IMR-90 (cell line): ENCODE measurements around the gene ARMC9. TPM values are rescaled to one million over a fixed set of nuclear protein-coding genes. Genes with fewer than 3 reads are reported as not detected.

Experiments
- ATAC-seq: fragments of 200-7000 bp; cut with Tn5 transposase; 2 replicates; pipeline ENCODE4 v1.9.1; 2020; ENCODE audit warnings: low read depth, mild to moderate bottlenecking, moderate library complexity
- BruUV-seq: library from RNA; stranded (reverse); fragments of 400-500 nt; replicated peaks from 2 replicates; lab custom pipeline; 2021; lab: Mats Ljungman, UMichigan
- CTCF ChIA-PET: fragments of 300-600 bp; formaldehyde crosslinking; extraction: SDS; loops from one replicate; lab custom pipeline; 2021; ENCODE audit warnings: antibody characterized with exemption; lab: Yijun Ruan, JAX
- POLR2A ChIA-PET: fragments of 300-600 bp; sonication (Branson Sonifier 250); formaldehyde crosslinking; loops from one replicate; lab custom pipeline; 2022; ENCODE audit warnings: antibody characterized with exemption; ENCODE audit not compliant: unreplicated experiment; lab: Charles Lee
- DNase-seq: peaks from one replicate; pipeline ENCODE4 v3.0.0; 2013
- H2AFZ ChIP-seq: replicated peaks from 2 replicates; pipeline ENCODE3; 2013; ENCODE audit warnings: low read length, mild to moderate bottlenecking; ENCODE audit not compliant: poor library complexity
- H2AK5ac ChIP-seq: 2 replicates; pipeline ENCODE4 v1.6.1; 2013; ENCODE audit warnings: low read depth, low read length, inconsistent platforms
- H2AK9ac ChIP-seq: replicated peaks from 2 replicates; pipeline ENCODE3; 2013; ENCODE audit warnings: mild to moderate bottlenecking, low read depth, low read length, moderate library complexity; ENCODE audit not compliant: poor library complexity
- H2BK120ac ChIP-seq: 2 replicates; pipeline ENCODE4 v1.6.1; 2013; ENCODE audit warnings: low read depth, low read length, inconsistent platforms
- H2BK15ac ChIP-seq: 3 replicates; pipeline ENCODE4 v1.6.1; 2013; ENCODE audit warnings: low read depth, low read length, inconsistent platforms
- H2BK20ac ChIP-seq: 2 replicates; pipeline ENCODE4 v1.6.1; 2013; ENCODE audit warnings: low read depth, mild to moderate bottlenecking, inconsistent platforms, low read length, moderate library complexity
- H2BK5ac ChIP-seq: 2 replicates; pipeline ENCODE4 v1.6.1; 2013; ENCODE audit warnings: mild to moderate bottlenecking, low read depth, low read length, inconsistent platforms; ENCODE audit not compliant: poor library complexity, severe bottlenecking
- H3K14ac ChIP-seq: replicated peaks from 2 replicates; pipeline ENCODE4 v1.6.1; 2013; ENCODE audit warnings: low read depth, low read length, inconsistent platforms
- H3K18ac ChIP-seq: 2 replicates; pipeline ENCODE4 v1.6.1; 2013; ENCODE audit warnings: low read depth, low read length, control low read depth
- H3K23ac ChIP-seq: 2 replicates; pipeline ENCODE4 v1.6.1; 2013; ENCODE audit warnings: low read depth, low read length, inconsistent platforms
- H3K27ac ChIP-seq: 2 replicates; pipeline ENCODE4 v1.5.1; 2013; ENCODE audit warnings: mild to moderate bottlenecking, control low read depth, low read length; ENCODE audit not compliant: insufficient read depth
- H3K27me3 ChIP-seq: 2 replicates; pipeline ENCODE4 v1.6.1; 2013; ENCODE audit warnings: low read length; ENCODE audit not compliant: control insufficient read depth, insufficient read depth
- H3K36me3 ChIP-seq: 2 replicates; pipeline ENCODE4 v1.6.1; 2013; ENCODE audit warnings: low read length, mixed read lengths; ENCODE audit not compliant: control insufficient read depth, insufficient read depth
- H3K4ac ChIP-seq: 2 replicates; pipeline ENCODE4 v1.6.1; 2013; ENCODE audit warnings: low read depth, low read length, inconsistent platforms
- H3K4me1 ChIP-seq: 2 replicates; pipeline ENCODE4 v1.6.1; 2013; ENCODE audit warnings: low read length, mixed read lengths; ENCODE audit not compliant: control insufficient read depth, insufficient read depth
- H3K4me2 ChIP-seq: 2 replicates; pipeline ENCODE4 v1.6.1; 2013; ENCODE audit warnings: low read depth, mild to moderate bottlenecking, control low read depth, low read length, moderate library complexity
- H3K4me3 ChIP-seq: 2 replicates; pipeline ENCODE4 v1.5.1; 2013; ENCODE audit warnings: low read depth, mild to moderate bottlenecking, control low read depth, low read length, moderate library complexity; ENCODE audit not compliant: insufficient read depth
- H3K56ac ChIP-seq: 2 replicates; pipeline ENCODE4 v1.6.1; 2013; ENCODE audit warnings: low read length, inconsistent platforms; ENCODE audit not compliant: insufficient read depth; ENCODE audit errors: extremely low read depth
- H3K79me1 ChIP-seq, 2 experiments: 2 replicates each; pipeline ENCODE4 v1.6.1; 2013; ENCODE audit warnings: low read length in 2 of 2, inconsistent platforms in 1 of 2, low read depth in 1 of 2
- H3K9ac ChIP-seq: 2 replicates; pipeline ENCODE4 v1.6.1; 2013; ENCODE audit warnings: low read depth, low read length, control low read depth
- H3K9me1 ChIP-seq: 2 replicates; pipeline ENCODE4 v1.6.1; 2013; ENCODE audit warnings: low read length, inconsistent platforms; ENCODE audit not compliant: insufficient read depth
- H3K9me3 ChIP-seq: 2 replicates; pipeline ENCODE4 v1.6.1; 2013; ENCODE audit warnings: low read length; ENCODE audit not compliant: control insufficient read depth, insufficient read depth
- H4K20me1 ChIP-seq: 2 replicates; pipeline ENCODE4 v1.6.1; 2013; ENCODE audit warnings: low read length, inconsistent platforms; ENCODE audit not compliant: insufficient read depth
- H4K5ac ChIP-seq: 2 replicates; pipeline ENCODE4 v1.6.1; 2013; ENCODE audit warnings: mild to moderate bottlenecking, low read depth, low read length, control low read depth
- H4K8ac ChIP-seq, 2 experiments: 2 replicates each; pipeline ENCODE4 v1.6.1; 2013; ENCODE audit warnings: low read depth in 2 of 2, low read length in 2 of 2, control low read depth in 1 of 2, inconsistent platforms in 1 of 2
- H4K91ac ChIP-seq: 2 replicates; pipeline ENCODE4 v1.6.1; 2013; ENCODE audit warnings: low read depth, low read length, inconsistent platforms; ENCODE audit not compliant: insufficient read depth
- CEBPB ChIP-seq: IDR thresholded peaks from 2 replicates; pipeline ENCODE4 v1.6.1; 2012; ENCODE audit warnings: low read depth, low read length, improper control_type of control experiment
- MAZ ChIP-seq: IDR thresholded peaks from 2 replicates; pipeline ENCODE4 v1.6.1; 2012; ENCODE audit warnings: low read depth, mild to moderate bottlenecking, low read length, improper control_type of control experiment, moderate library complexity, borderline replicate concordance
- WGBS, 2 experiments: methylation state at CpG; one replicate each; pipeline versions ENCODE4 v1.1.5 to v1.1.7; 2013; ENCODE audit warnings: missing lambda C conversion rate in 2 of 2; ENCODE audit not compliant: insufficient read length in 1 of 2; ENCODE audit errors: extremely low coverage in 2 of 2; 5-methylcytosine and 5-hydroxymethylcytosine counted together
- dilution Hi-C: fragments of 300-500 bp; cut with HindIII; formaldehyde crosslinking; loops from one replicate; pipeline ENCODE4 v1.14.3; 2018; ENCODE audit warnings: low sequenced_read_pairs; ENCODE audit not compliant: unreplicated experiment
- in situ Hi-C: fragments of 300-500 bp; cut with MboI; formaldehyde crosslinking; loops from 3 replicates; pipeline ENCODE4 v1.14.3; 2019; ENCODE audit warnings: low sequenced_read_pairs, inconsistent platforms, mixed read lengths
- intact Hi-C: fragments of 100-400 bp; cut with micrococcal nuclease; formaldehyde crosslinking; loops from 2 replicates; pipeline ENCODE4 v1.10.0; 2022
- polyA plus RNA-seq, 3 experiments: library from polyadenylated mRNA; depleted of rRNA; stranded (reverse); fragments of >200 nt; gene quantifications; 2 replicates each; pipeline ENCODE4 v1.2.3, GENCODE V29; 2012; ENCODE audit warnings: low replicate concordance in 1 of 3
- total RNA-seq: library from RNA; depleted of rRNA; stranded (reverse); fragments of >200 nt; gene quantifications from 2 replicates; pipeline ENCODE4 v1.2.3, GENCODE V29; 2012

Gene ARMC9
- total and polyA plus RNA-seq, 2 of the 4 experiments (the other 2 are of a cell fraction) = 36.0 to 46.6 TPM

GRCh38 chr2:231245249-231246094, 47.0 kb downstream of the ARMC9 start:
- no peak overlapping the region for H4K91ac ChIP-seq
- H3K79me1 ChIP-seq = peaks cover 3 to 10% of the 10 kb centered on the region in 2 experiments; a peak in 3 of 4 replicates
- peaks cover 34% of the 10 kb centered on the region for H3K36me3 ChIP-seq
- in situ Hi-C loops (no loop called here), intact Hi-C loops (no loop called here), dilution Hi-C loops (no loop called here)
- H4K8ac ChIP-seq = no peak overlapping the region
- no peaks in the 10 kb centered on the region for H4K20me1 ChIP-seq
- no peak for ATAC-seq
- no peak overlapping the region for H3K4me3 ChIP-seq
- no peaks in the 10 kb centered on the region for H3K9me3 ChIP-seq
- CTCF ChIA-PET = interaction anchor here (0.5 kb wide), 1 partner anchor 82 kb away, joined by 3 read pairs; no protein-coding TSS in a partner anchor
- H3K4me2 ChIP-seq = no peak overlapping the region
- H3K14ac ChIP-seq = no peak overlapping the region; the same call in 1 of the 2 replicates
- H2BK15ac ChIP-seq = no peak overlapping the region
- DNase-seq = no peak
- H2AK5ac ChIP-seq = no peak overlapping the region
- no peaks in the 10 kb centered on the region for H3K27me3 ChIP-seq
- H3K23ac ChIP-seq = no peak overlapping the region
- TF ChIP-seq CEBPB (peak; percentile 66), MAZ (no peak)
- no peak overlapping the region for H2AK9ac ChIP-seq
- no TSS peak for BruUV-seq
- H3K9ac ChIP-seq = no peak overlapping the region
- H3K4ac ChIP-seq = no peak overlapping the region
- no peak overlapping the region for H2AFZ ChIP-seq
- POLR2A ChIA-PET = no interaction called here
- no peaks in the 10 kb centered on the region for H3K4me1 ChIP-seq
- H3K9me1 ChIP-seq = peaks cover 11% of the 10 kb centered on the region; the same call in 1 of the 2 replicates
- no peak overlapping the region for H2BK5ac ChIP-seq
- WGBS, 2 experiments = 88% methylated on average over 5 of the region's 14 CpGs; no CpG with 5 or more reads in 1 of the 2 experiments
- no peak overlapping the region for H3K27ac ChIP-seq
- H2BK120ac ChIP-seq = no peak overlapping the region
- H3K56ac ChIP-seq = no peak overlapping the region
- H3K18ac ChIP-seq = no peak overlapping the region
- H2BK20ac ChIP-seq = no peak overlapping the region
- H4K5ac ChIP-seq = no peak overlapping the region
